ENCODE measurements around the gene DDX49. TPM values are rescaled to one million over a fixed set of nuclear protein-coding genes. Genes with fewer than 3 reads are reported as not detected.

The DDX49 gene
- total RNA-seq, 6 donors from 2014 or later = 22.5 to 46.7 (median 40.1) TPM

DNA sequence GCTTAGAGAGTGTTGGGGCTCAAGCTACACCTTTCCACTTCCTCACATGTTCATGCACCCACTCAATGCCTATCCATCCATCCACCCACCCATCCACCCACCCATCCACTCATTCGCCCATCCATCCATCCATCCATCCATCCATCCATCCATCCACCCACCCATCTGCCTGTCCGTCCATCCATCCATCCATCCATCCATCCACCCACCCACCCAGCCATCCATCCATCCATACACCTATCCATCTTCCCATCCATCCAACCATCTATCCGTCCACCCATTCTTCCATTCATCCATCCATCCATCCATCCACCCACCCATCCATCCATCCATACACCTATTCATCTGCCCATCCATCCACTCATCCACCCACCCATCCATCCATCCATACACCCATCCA is 34.6 kb downstream of the DDX49 start:
- DNase-seq = no peak
- no peak overlapping the region for H3K4me3 ChIP-seq
- TF ChIP-seq POLR2AphosphoS5 (IDR thresholded peaks at IDR 0.05) = no peak
- no peak for TF ChIP-seq POLR2A (IDR thresholded peaks at IDR 0.05)
- no peaks in the 10 kb centered on the region for H3K36me3 ChIP-seq
- H3K27me3 ChIP-seq = no peaks in the 10 kb centered on the region
- ATAC-seq (ENCODE audit: low FRiP score in 2 of 2) = no peak
- no peaks in the 10 kb centered on the region for H3K9me3 ChIP-seq
- peaks cover 0 to 5% (median 0%) of the 10 kb centered on the region in 4 donors for H3K4me1 ChIP-seq
- no peak overlapping the region for H3K27ac ChIP-seq
- 80 to 89% methylated on average over 3 of the region's 3 CpGs for WGBS, 2 donors

DNA sequence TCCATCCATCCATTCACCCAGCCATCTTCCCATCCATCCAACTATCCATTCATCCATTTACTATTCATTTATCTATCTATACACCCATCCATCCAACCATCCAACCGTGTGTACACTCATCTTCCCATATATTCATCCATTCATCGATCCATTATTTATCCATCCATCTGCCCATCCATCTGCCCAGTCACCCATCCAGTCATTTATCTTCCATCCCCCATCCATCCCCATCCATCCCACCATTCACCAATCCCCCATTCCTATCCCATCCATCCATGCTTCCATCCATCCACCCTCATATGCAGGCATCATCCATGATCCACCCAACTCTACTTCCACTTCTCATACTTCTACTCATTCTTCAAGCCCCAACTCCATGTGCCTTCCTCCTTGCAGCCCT is 35.5 kb downstream of the DDX49 start:
- DNase-seq (no peak), ATAC-seq (ENCODE audit: low FRiP score in 2 of 2) (no peak)
- Histone ChIP-seq H3K9me3 (no peaks in the 10 kb centered on the region), H3K27me3 (no peaks in the 10 kb centered on the region), H3K36me3 (no peaks in the 10 kb centered on the region), H3K27ac (no peak overlapping the region), H3K4me1 (peaks cover 0 to 5% (median 0%) of the 10 kb centered on the region in 4 donors), H3K4me3 (no peak overlapping the region)
- WGBS, 2 donors = 93 to 100% methylated on average over 2 of the region's 2 CpGs
- TF ChIP-seq, protein P1, sequence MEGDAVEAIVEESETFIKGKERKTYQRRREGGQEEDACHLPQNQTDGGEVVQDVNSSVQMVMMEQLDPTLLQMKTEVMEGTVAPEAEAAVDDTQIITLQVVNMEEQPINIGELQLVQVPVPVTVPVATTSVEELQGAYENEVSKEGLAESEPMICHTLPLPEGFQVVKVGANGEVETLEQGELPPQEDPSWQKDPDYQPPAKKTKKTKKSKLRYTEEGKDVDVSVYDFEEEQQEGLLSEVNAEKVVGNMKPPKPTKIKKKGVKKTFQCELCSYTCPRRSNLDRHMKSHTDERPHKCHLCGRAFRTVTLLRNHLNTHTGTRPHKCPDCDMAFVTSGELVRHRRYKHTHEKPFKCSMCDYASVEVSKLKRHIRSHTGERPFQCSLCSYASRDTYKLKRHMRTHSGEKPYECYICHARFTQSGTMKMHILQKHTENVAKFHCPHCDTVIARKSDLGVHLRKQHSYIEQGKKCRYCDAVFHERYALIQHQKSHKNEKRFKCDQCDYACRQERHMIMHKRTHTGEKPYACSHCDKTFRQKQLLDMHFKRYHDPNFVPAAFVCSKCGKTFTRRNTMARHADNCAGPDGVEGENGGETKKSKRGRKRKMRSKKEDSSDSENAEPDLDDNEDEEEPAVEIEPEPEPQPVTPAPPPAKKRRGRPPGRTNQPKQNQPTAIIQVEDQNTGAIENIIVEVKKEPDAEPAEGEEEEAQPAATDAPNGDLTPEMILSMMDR (IDR thresholded peaks at IDR 0.05) = no peak
- TF ChIP-seq EP300 (IDR thresholded peaks at IDR 0.05) (no peak), POLR2A (IDR thresholded peaks at IDR 0.05) (no peak), POLR2AphosphoS5 (IDR thresholded peaks at IDR 0.05) (no peak)

DNA sequence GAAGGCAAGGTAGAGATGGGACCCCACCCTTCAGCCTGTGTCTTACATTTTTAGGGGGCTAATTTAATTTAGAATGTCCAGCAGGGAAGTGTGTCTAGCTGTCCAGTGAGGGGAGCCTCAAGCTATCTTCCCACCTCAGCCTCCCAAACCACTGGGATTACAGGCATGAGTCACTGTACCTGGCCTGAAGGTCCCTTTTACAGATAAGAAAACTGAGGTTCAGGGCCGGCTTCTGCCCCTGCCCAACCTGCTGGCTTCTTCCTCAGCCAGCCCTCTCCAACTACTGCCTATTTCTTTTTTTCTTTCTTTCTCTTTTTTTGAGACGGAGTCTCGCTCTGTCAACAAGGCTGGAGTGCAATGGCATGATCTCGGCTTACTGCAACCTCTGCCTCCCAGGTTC is 40.9 kb downstream of the DDX49 start:
- Histone ChIP-seq H3K27me3 (peaks cover 0 to 2% (median 0%) of the 10 kb centered on the region in 4 donors), H3K4me1 (peaks cover 0 to 6% (median 0%) of the 10 kb centered on the region in 4 donors), H3K4me3 (no peak overlapping the region), H3K36me3 (no peaks in the 10 kb centered on the region), H3K9me3 (no peaks in the 10 kb centered on the region), H3K27ac (no peak overlapping the region)
- DNase-seq (no peak), ATAC-seq (ENCODE audit: low FRiP score in 2 of 2) (no peak)
- TF ChIP-seq EP300 (IDR thresholded peaks at IDR 0.05) (no peak), POLR2AphosphoS5 (IDR thresholded peaks at IDR 0.05) (no peak), POLR2A (IDR thresholded peaks at IDR 0.05) (no peak)
- TF ChIP-seq, protein P1 (IDR thresholded peaks at IDR 0.05) = no peak
- WGBS, 2 donors = 91 to 92% methylated on average over 4 of the region's 4 CpGs

- Histone ChIP-seq H3K27me3 (peaks cover 0 to 2% (median 0%) of the 10 kb centered on the region in 4 donors), H3K36me3 (no peaks in the 10 kb centered on the region), H3K27ac (no peak overlapping the region), H3K9me3 (no peaks in the 10 kb centered on the region), H3K4me3 (no peak overlapping the region), H3K4me1 (peaks cover 0 to 6% (median under 1%) of the 10 kb centered on the region in 4 donors)
- 41 to 61% methylated on average over 10 to 18 of the region's 26 CpGs for WGBS, 2 donors
- TF ChIP-seq EP300 (IDR thresholded peaks at IDR 0.05) = no peak
- TF ChIP-seq, protein P1 (IDR thresholded peaks at IDR 0.05) = no peak
- no peak for TF ChIP-seq POLR2A (IDR thresholded peaks at IDR 0.05)
- TF ChIP-seq POLR2AphosphoS5 (IDR thresholded peaks at IDR 0.05) = no peak
- DNase-seq (no peak), ATAC-seq (ENCODE audit: low FRiP score in 2 of 2) (no peak)
Observed at GRCh38 chr19:18961767-18962620, 42.5 kb downstream of the DDX49 start.

GRCh38 chr19:18964121-18964520 is 44.6 kb downstream of the DDX49 start:
- TF ChIP-seq POLR2A (IDR thresholded peaks at IDR 0.05) = no peak
- TF ChIP-seq POLR2AphosphoS5 (IDR thresholded peaks at IDR 0.05) = no peak
- no peak for TF ChIP-seq EP300 (IDR thresholded peaks at IDR 0.05)
- TF ChIP-seq, protein P1 (IDR thresholded peaks at IDR 0.05) = no peak
- Histone ChIP-seq H3K4me1 (peaks cover 0 to 25% (median 18%) of the 10 kb centered on the region in 4 donors), H3K27me3 (peaks cover 0 to 2% (median 0%) of the 10 kb centered on the region in 4 donors), H3K4me3 (no peak overlapping the region), H3K27ac (no peak overlapping the region), H3K36me3 (no peaks in the 10 kb centered on the region), H3K9me3 (no peaks in the 10 kb centered on the region)
- WGBS, 2 donors = 90% methylated on average over 9 of the region's 9 CpGs
- ATAC-seq (ENCODE audit: low FRiP score in 2 of 2) (no peak), DNase-seq (no peak)

Data from upper lobe of left lung (tissue), 6 donors.